Measurements from ENCODE around the gene FBXL16.

FBXL16 gene

GRCh38 chr16:660459-661183 is 45.0 kb downstream of the FBXL16 start:
- Mint-ChIP-seq H3K27ac (no peak overlapping the region), H3K9me3 (no peaks in the 10 kb centered on the region), H3K4me1 (peaks cover 6% of the 10 kb centered on the region), H3K27me3 (no peaks in the 10 kb centered on the region), H3K4me3 (peak overlapping the region; percentile 19), H3K36me3 (no peaks in the 10 kb centered on the region)

- Mint-ChIP-seq H3K4me1 (peaks cover 6% of the 10 kb centered on the region), H3K27me3 (no peaks in the 10 kb centered on the region), H3K4me3 (no peak overlapping the region), H3K27ac (no peak overlapping the region), H3K36me3 (no peaks in the 10 kb centered on the region), H3K9me3 (no peaks in the 10 kb centered on the region)
These were observed 45.5 kb downstream of the FBXL16 start for GRCh38 chr16:660132-660458.

- Mint-ChIP-seq H3K4me3 (no peak overlapping the region), H3K27me3 (no peaks in the 10 kb centered on the region), H3K27ac (no peak overlapping the region), H3K9me3 (no peaks in the 10 kb centered on the region), H3K36me3 (no peaks in the 10 kb centered on the region), H3K4me1 (peaks cover 6% of the 10 kb centered on the region)
These were observed 46.0 kb downstream of the FBXL16 start for GRCh38 chr16:659618-660017.

GRCh38 chr16:658679-659571 is 46.7 kb downstream of the FBXL16 start:
- Mint-ChIP-seq H3K27ac (no peak overlapping the region), H3K4me1 (peaks cover 6% of the 10 kb centered on the region), H3K9me3 (no peaks in the 10 kb centered on the region), H3K36me3 (no peaks in the 10 kb centered on the region), H3K27me3 (no peaks in the 10 kb centered on the region), H3K4me3 (no peak overlapping the region)

GRCh38 chr16:657487-657886 is 48.1 kb downstream of the FBXL16 start:
- Mint-ChIP-seq H3K4me3 (no peak overlapping the region), H3K36me3 (no peaks in the 10 kb centered on the region), H3K9me3 (no peaks in the 10 kb centered on the region), H3K4me1 (peaks cover 6% of the 10 kb centered on the region), H3K27ac (no peak overlapping the region), H3K27me3 (no peaks in the 10 kb centered on the region)

GRCh38 chr16:654034-654433 is 51.6 kb downstream of the FBXL16 start:
- H3K36me3 Mint-ChIP-seq: no peaks in the 10 kb centered on the region
- H3K27me3 Mint-ChIP-seq: no peaks in the 10 kb centered on the region
- H3K27ac Mint-ChIP-seq: no peak overlapping the region
- no peak overlapping the region for H3K4me3 Mint-ChIP-seq
- no peaks in the 10 kb centered on the region for H3K9me3 Mint-ChIP-seq
- H3K4me1 Mint-ChIP-seq: no peaks in the 10 kb centered on the region

GRCh38 chr16:652454-653305 is 52.9 kb downstream of the FBXL16 start:
- Mint-ChIP-seq H3K4me3 (no peak overlapping the region), H3K36me3 (no peaks in the 10 kb centered on the region), H3K27ac (no peak overlapping the region), H3K9me3 (no peaks in the 10 kb centered on the region), H3K4me1 (no peaks in the 10 kb centered on the region), H3K27me3 (no peaks in the 10 kb centered on the region)

- Mint-ChIP-seq H3K27me3 (no peaks in the 10 kb centered on the region), H3K4me3 (no peak overlapping the region), H3K36me3 (no peaks in the 10 kb centered on the region), H3K27ac (no peak overlapping the region), H3K4me1 (no peaks in the 10 kb centered on the region), H3K9me3 (no peaks in the 10 kb centered on the region)
These were observed 53.8 kb downstream of the FBXL16 start for GRCh38 chr16:651844-652243.

- peaks cover 1% of the 10 kb centered on the region for H3K4me1 Mint-ChIP-seq
- no peaks in the 10 kb centered on the region for H3K27me3 Mint-ChIP-seq
- H3K36me3 Mint-ChIP-seq: no peaks in the 10 kb centered on the region
- peak overlapping the region; percentile 77 for H3K4me3 Mint-ChIP-seq
- H3K9me3 Mint-ChIP-seq: no peaks in the 10 kb centered on the region
- no peak overlapping the region for H3K27ac Mint-ChIP-seq
These were observed 56.0 kb downstream of the FBXL16 start for GRCh38 chr16:649631-650030.

- Mint-ChIP-seq H3K4me3 (peak within 1 kb of the TSS; percentile 82), H3K27ac (peak within 1 kb of the TSS; percentile 62), H3K36me3 (no peaks in the 10 kb centered on the region), H3K4me1 (peaks cover 8% of the 10 kb centered on the region), H3K27me3 (no peaks in the 10 kb centered on the region), H3K9me3 (no peaks in the 10 kb centered on the region)
These were observed 56.6 kb downstream of the FBXL16 start, which contains the start of gene WDR90 for GRCh38 chr16:648781-649589. Gene WDR90 (plus strand): TSS chr16:649365. CDS start chr16:649417, 52 bp downstream.

- peak overlapping the region; percentile 82 for H3K4me3 Mint-ChIP-seq
- peak overlapping the region; percentile 62 for H3K27ac Mint-ChIP-seq
- H3K9me3 Mint-ChIP-seq: no peaks in the 10 kb centered on the region
- no peaks in the 10 kb centered on the region for H3K27me3 Mint-ChIP-seq
- H3K36me3 Mint-ChIP-seq: no peaks in the 10 kb centered on the region
- peaks cover 9% of the 10 kb centered on the region for H3K4me1 Mint-ChIP-seq
These were observed 57.4 kb downstream of the FBXL16 start for GRCh38 chr16:648071-648780.

- H3K36me3 Mint-ChIP-seq: no peaks in the 10 kb centered on the region
- peaks cover 9% of the 10 kb centered on the region for H3K4me1 Mint-ChIP-seq
- no peaks in the 10 kb centered on the region for H3K27me3 Mint-ChIP-seq
- no peak overlapping the region for H3K27ac Mint-ChIP-seq
- no peaks in the 10 kb centered on the region for H3K9me3 Mint-ChIP-seq
- H3K4me3 Mint-ChIP-seq: no peak overlapping the region
These were observed 58.3 kb downstream of the FBXL16 start for GRCh38 chr16:647173-647902.

- Mint-ChIP-seq H3K27ac (no peak overlapping the region), H3K4me1 (peaks cover 9% of the 10 kb centered on the region), H3K27me3 (no peaks in the 10 kb centered on the region), H3K4me3 (no peak overlapping the region), H3K36me3 (no peaks in the 10 kb centered on the region), H3K9me3 (no peaks in the 10 kb centered on the region)
These were observed 58.9 kb downstream of the FBXL16 start for GRCh38 chr16:646679-647172.

Measured in activated naive CD4-positive, alpha-beta T cell treated with anti-CD3 and anti-CD28 coated beads, Interleukin-2, amount 50 U/mL, for 24 hours (primary cell).